Immature natural killer cell (primary cell): ENCODE data around the gene AGBL1. TPM values are rescaled to one million over a fixed set of nuclear protein-coding genes. Genes with fewer than 3 reads are reported as not detected.

ENCODE experiments used
- DNase-seq, 3 donors: peaks; one replicate each; pipeline ENCODE4 v3.0.0; 2022; ENCODE audit warnings: mixed read lengths in 1 of 3
- H3K27ac Mint-ChIP-seq, 6 donors: one replicate each; pipeline ENCODE4 v1.8.0; 2020; ENCODE audit warnings: mixed read lengths in 6 of 6, mild to moderate bottlenecking in 5 of 6, inconsistent platforms in 4 of 6, moderate library complexity in 3 of 6
- H3K27me3 Mint-ChIP-seq, 3 donors: one replicate each; pipeline ENCODE4 v1.8.0; 2020 to 2021; ENCODE audit warnings: low read depth in 3 of 3, mild to moderate bottlenecking in 3 of 3, mixed read lengths in 3 of 3, moderate library complexity in 3 of 3, inconsistent platforms in 1 of 3
- H3K36me3 Mint-ChIP-seq, 3 donors: one replicate each; pipeline ENCODE4 v1.8.0; 2020; ENCODE audit warnings: mixed read lengths in 3 of 3, inconsistent platforms in 2 of 3, mild to moderate bottlenecking in 2 of 3
- H3K4me1 Mint-ChIP-seq, 2 donors: one replicate each; pipeline ENCODE4 v1.8.0; 2020; ENCODE audit warnings: inconsistent platforms in 2 of 2, mild to moderate bottlenecking in 2 of 2, mixed read lengths in 2 of 2, moderate library complexity in 1 of 2
- H3K4me3 Mint-ChIP-seq, 5 donors: one replicate each; pipeline ENCODE4 v1.8.0; 2020; ENCODE audit warnings: mild to moderate bottlenecking in 5 of 5, mixed read lengths in 5 of 5, inconsistent platforms in 3 of 5, moderate library complexity in 3 of 5
- H3K9me3 Mint-ChIP-seq, 6 donors: one replicate each; pipeline ENCODE4 v1.8.0; 2020; ENCODE audit warnings: mild to moderate bottlenecking in 6 of 6, mixed read lengths in 6 of 6, inconsistent platforms in 4 of 6, moderate library complexity in 3 of 6
- polyA plus RNA-seq, 3 donors: library from polyadenylated mRNA; unstranded; fragments of 300-500 nt; fragmentation: Illumina TruSeq; gene quantifications; one replicate each; pipeline ENCODE4 v1.2.3, GENCODE V29; 2021

AGBL1 gene
- polyA plus RNA-seq, 3 donors from 2014 or later, result not detected

DNA sequence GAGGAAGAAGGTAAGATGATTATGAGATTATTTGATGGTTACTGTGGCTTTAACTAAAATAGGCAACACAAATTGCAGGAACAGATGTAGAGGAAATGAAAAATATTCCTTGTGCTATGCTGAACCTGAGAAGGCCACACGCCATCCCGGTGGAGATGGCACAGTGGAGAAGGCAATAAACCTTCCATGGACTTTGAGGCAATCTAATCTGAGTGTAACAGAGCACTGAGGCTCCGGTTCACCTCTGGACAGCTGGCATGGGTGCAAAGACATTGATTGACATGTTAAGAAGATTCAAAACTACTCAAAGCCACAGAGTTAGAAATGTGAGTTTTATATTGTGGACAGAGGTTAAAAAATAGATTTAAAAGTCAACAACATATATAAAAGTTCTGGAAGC is 535.7 kb downstream of the AGBL1 start:
- H3K4me1 Mint-ChIP-seq, result peaks cover 33 to 43% of the 10 kb centered on the region in 2 donors
- peaks cover 0 to 2% (median 0%) of the 10 kb centered on the region in 6 donors for H3K9me3 Mint-ChIP-seq
- H3K27me3 Mint-ChIP-seq, result peaks cover 3 to 11% (median 3%) of the 10 kb centered on the region in 3 donors
- H3K4me3 Mint-ChIP-seq, result peak overlapping the region in 3 of 5 donors; percentile 4 to 35 (median 8)
- H3K27ac Mint-ChIP-seq, result peak overlapping the region in 2 of 6 donors; percentile 16 to 34
- no peak for DNase-seq
- H3K36me3 Mint-ChIP-seq, result peaks cover 0 to 5% (median 0%) of the 10 kb centered on the region in 3 donors

DNA sequence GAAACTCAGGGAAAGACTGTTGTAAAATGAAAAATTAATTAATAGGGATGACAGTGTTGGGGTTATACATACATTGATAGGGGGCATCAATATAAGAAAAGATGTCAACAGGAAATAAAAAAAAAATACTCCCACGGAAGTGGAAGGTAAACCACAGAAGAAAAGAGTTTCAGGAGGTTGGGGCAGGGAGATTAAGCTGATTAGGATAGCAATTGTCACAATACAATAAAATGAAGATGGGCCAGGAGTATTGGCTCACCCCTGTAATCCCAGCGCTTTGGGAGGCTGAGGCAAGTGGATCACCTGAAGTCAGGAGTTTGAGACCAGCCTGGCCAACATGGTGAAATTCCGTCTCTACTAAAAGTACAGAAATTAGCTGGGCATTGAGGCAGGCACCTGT is 536.1 kb downstream of the AGBL1 start:
- Mint-ChIP-seq H3K4me3 (peak overlapping the region in 3 of 5 donors; percentile 4 to 35 (median 8)), H3K36me3 (peaks cover 0 to 5% (median 0%) of the 10 kb centered on the region in 3 donors), H3K27me3 (peaks cover 3 to 12% (median 4%) of the 10 kb centered on the region in 3 donors), H3K4me1 (peaks cover 31 to 41% of the 10 kb centered on the region in 2 donors), H3K27ac (peak overlapping the region in 2 of 6 donors; percentile 17 to 51), H3K9me3 (peaks cover 0 to 2% (median 0%) of the 10 kb centered on the region in 6 donors)
- no peak for DNase-seq

DNA sequence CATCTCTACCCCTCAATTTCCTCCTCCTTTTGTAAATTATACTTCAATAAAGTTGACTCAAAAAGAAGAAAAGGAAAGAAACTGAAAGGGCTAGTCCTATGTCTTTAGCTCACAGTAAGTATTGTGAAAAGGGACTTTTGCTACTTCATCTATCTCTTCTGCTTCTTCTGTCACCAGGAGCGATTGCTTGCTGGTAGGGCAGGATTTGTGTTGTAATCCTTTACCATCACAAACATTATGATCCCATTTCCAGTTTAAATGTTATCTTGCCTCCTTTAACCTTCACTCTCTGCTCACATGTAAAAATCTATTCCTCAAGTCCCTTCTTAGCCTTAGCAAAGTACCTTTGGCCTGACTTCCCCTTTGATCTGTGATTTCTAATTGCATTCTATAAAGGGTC is 537.1 kb downstream of the AGBL1 start:
- H3K27ac Mint-ChIP-seq, result no peak overlapping the region
- peaks cover 0 to 5% (median 0%) of the 10 kb centered on the region in 3 donors for H3K36me3 Mint-ChIP-seq
- H3K4me3 Mint-ChIP-seq, result peak overlapping the region in 1 of 5 donors; percentile 2
- DNase-seq, result no peak
- H3K27me3 Mint-ChIP-seq, result peaks cover 3 to 12% (median 5%) of the 10 kb centered on the region in 3 donors
- H3K4me1 Mint-ChIP-seq, result peaks cover 22 to 31% of the 10 kb centered on the region in 2 donors
- H3K9me3 Mint-ChIP-seq, result peaks cover 0 to 2% (median 0%) of the 10 kb centered on the region in 6 donors

DNA sequence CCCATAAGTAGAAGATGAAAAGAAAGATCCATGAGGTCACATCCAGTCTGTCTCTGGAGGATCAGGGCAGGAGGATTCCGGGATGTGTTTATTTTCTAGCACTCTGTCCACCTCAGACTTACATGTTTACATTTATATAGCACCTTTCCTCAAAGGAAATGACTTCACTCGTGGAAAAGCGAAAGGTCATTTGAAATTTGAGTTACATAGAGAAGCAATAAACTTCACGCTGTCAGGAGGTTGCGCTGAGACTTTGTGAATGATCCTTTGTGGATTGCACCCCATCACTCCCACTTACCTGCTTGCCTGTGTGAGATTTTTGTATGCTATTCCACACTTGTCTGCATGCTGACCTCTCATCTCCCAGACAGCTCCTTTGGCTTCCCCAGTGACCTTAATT is 540.5 kb downstream of the AGBL1 start:
- H3K4me3 Mint-ChIP-seq, result no peak overlapping the region
- no peak overlapping the region for H3K27ac Mint-ChIP-seq
- no peak for DNase-seq
- peaks cover 3 to 8% (median 5%) of the 10 kb centered on the region in 3 donors for H3K27me3 Mint-ChIP-seq
- H3K9me3 Mint-ChIP-seq, result no peaks in the 10 kb centered on the region
- peaks cover 0 to 2% (median 0%) of the 10 kb centered on the region in 3 donors for H3K36me3 Mint-ChIP-seq
- peaks cover 13% of the 10 kb centered on the region in 2 donors for H3K4me1 Mint-ChIP-seq

DNA sequence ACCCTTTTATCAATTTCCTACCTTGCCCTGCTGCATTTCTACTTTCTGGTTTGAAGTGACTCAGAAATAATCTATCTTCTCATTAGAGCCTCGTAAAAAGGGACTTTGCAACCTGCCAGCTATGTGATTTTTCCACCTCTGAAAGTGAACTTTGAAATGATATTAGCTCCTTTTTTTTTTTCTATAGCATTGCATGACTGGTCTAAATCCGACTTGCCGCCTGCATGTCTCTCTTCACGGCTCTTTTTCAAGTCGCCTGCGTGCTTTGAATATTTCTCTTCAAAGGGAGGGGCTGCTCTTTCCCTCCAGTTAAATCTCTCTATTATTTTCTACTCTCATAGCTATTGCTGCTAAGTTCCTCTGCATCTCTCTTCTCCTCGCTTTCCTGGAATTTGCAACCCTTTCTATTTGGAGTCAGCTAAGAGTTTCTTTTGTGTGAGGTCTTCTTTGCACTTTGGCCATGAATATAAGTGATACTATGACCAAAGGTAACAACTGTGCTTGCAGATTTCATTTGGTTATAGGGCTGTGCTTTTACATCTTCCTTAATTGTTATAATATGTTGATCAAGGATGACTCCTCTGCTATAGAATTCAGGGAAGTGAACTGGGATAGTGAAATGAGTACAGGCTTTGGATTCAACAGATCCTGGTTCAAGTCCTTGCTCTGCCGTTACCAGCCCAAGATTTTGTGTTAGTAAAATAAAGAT is 541.1 kb downstream of the AGBL1 start:
- H3K27ac Mint-ChIP-seq, result no peak overlapping the region
- no peaks in the 10 kb centered on the region for H3K36me3 Mint-ChIP-seq

GRCh38 chr15:86623236-86623635 is 543.6 kb downstream of the AGBL1 start:
- Mint-ChIP-seq H3K27ac (no peak overlapping the region), H3K36me3 (no peaks in the 10 kb centered on the region), H3K4me1 (peaks cover 0 to 3% of the 10 kb centered on the region in 2 donors), H3K27me3 (peaks cover 1 to 10% (median 7%) of the 10 kb centered on the region in 3 donors), H3K9me3 (peaks cover 0 to 3% (median 0%) of the 10 kb centered on the region in 6 donors), H3K4me3 (no peak overlapping the region)
- no peak for DNase-seq

More for the DNA sequence above, 541.1 kb downstream of the AGBL1 start:
- H3K9me3 Mint-ChIP-seq, result no peaks in the 10 kb centered on the region
- H3K4me1 Mint-ChIP-seq, result peaks cover 7% of the 10 kb centered on the region in 2 donors
- H3K4me3 Mint-ChIP-seq, result no peak overlapping the region
- H3K27me3 Mint-ChIP-seq, result peaks cover 1 to 8% (median 3%) of the 10 kb centered on the region in 3 donors
- no peak for DNase-seq

DNA sequence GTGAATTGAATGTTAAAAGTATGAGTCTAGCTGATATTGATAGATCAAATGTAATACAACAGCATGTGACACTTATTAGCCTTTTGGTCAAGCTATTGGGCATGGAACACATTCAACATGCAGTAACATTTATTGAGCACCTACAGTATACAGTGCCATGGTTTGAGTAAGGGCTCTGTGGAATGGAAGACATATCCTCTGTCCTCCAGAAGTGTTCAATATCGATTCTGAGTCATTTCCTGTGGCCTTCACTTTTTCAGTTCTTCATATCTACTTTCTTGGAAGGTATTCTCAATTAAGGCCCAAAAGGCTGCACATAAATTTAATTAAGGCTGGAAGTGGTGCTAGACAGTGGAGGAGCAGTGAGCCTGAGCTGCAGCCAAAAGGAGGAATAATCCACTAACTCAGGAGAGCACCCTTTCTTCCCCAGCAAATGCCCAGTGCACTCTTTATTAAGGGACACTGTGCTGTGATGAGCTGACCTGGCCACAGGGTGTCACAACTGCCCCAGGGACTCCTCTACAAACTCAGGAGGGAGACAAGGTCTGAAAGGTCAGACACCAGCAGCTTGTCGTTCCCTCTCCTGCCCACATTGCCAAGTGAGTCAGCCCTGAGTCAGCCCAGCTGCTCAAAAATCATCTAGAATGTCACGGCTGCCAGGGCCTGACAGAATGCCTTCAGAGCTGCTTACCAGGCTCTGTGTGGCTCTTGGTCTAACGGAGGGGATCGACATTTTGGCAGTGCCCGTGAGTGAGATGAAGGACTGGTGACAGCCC is 544.8 kb downstream of the AGBL1 start:
- DNase-seq, result peak; percentile 8 to 70 (median 42)
- H3K4me1 Mint-ChIP-seq, result peaks cover 0 to 3% of the 10 kb centered on the region in 2 donors
- no peak overlapping the region for H3K4me3 Mint-ChIP-seq
- no peak overlapping the region for H3K27ac Mint-ChIP-seq
- no peaks in the 10 kb centered on the region for H3K36me3 Mint-ChIP-seq
- peaks cover 1 to 10% (median 6%) of the 10 kb centered on the region in 3 donors for H3K27me3 Mint-ChIP-seq
- H3K9me3 Mint-ChIP-seq, result peaks cover 0 to 3% (median 0%) of the 10 kb centered on the region in 6 donors

GRCh38 chr15:86629409-86630356 is 550.0 kb downstream of the AGBL1 start:
- peaks cover 2 to 3% (median 3%) of the 10 kb centered on the region in 3 donors for H3K27me3 Mint-ChIP-seq
- H3K4me3 Mint-ChIP-seq, result no peak overlapping the region
- peaks cover 0 to 7% (median 0%) of the 10 kb centered on the region in 6 donors for H3K9me3 Mint-ChIP-seq
- no peak overlapping the region for H3K27ac Mint-ChIP-seq
- no peaks in the 10 kb centered on the region for H3K36me3 Mint-ChIP-seq
- no peak for DNase-seq
- H3K4me1 Mint-ChIP-seq, result no peaks in the 10 kb centered on the region

DNA sequence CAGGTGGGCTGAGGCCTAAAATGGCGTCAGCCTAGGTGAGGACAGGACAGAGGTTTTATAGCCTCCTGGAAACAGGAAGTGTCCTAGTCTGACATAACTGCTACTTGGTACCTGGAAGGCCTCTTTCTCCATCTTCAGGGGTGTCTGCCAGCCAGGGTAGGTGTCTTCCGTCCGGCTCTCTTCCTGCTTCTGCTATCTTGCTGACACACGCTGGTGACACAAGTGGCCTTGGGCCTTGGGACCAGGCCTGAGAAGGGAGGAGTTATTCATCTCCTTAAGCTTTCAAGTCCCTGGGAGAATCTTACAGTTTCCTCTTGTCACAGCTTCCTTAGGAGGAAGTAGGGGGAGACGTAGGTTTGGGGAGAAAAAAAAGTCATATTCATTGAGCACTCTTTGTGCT is 551.3 kb downstream of the AGBL1 start:
- DNase-seq, result no peak
- Mint-ChIP-seq H3K4me1 (no peaks in the 10 kb centered on the region), H3K27ac (no peak overlapping the region), H3K36me3 (no peaks in the 10 kb centered on the region), H3K27me3 (peaks cover 3 to 6% (median 4%) of the 10 kb centered on the region in 3 donors), H3K9me3 (peaks cover 0 to 7% (median 0%) of the 10 kb centered on the region in 6 donors), H3K4me3 (no peak overlapping the region)

DNA sequence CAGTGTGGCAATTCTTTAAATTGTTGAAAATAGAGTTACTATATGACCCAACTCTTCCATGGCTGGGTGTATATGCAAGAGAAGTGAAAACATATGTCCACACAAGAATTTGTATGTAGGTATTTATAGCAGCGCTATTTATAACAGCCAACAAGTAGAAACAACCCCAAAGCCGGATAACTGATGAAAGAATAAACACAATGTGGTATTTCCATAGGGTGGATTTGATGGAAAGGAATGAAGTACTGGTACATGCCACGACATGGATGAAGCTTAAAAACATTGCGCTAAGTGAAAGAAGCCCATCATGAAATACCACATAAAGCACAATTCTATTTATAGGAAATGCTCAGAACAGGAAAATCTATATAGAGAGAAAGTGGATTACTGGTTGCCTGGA is 554.5 kb downstream of the AGBL1 start:
- Mint-ChIP-seq H3K27ac (no peak overlapping the region), H3K4me1 (no peaks in the 10 kb centered on the region), H3K36me3 (no peaks in the 10 kb centered on the region), H3K27me3 (peaks cover 0 to 10% (median 6%) of the 10 kb centered on the region in 3 donors), H3K9me3 (peaks cover 0 to 6% (median 0%) of the 10 kb centered on the region in 6 donors), H3K4me3 (no peak overlapping the region)
- DNase-seq, result no peak

DNA sequence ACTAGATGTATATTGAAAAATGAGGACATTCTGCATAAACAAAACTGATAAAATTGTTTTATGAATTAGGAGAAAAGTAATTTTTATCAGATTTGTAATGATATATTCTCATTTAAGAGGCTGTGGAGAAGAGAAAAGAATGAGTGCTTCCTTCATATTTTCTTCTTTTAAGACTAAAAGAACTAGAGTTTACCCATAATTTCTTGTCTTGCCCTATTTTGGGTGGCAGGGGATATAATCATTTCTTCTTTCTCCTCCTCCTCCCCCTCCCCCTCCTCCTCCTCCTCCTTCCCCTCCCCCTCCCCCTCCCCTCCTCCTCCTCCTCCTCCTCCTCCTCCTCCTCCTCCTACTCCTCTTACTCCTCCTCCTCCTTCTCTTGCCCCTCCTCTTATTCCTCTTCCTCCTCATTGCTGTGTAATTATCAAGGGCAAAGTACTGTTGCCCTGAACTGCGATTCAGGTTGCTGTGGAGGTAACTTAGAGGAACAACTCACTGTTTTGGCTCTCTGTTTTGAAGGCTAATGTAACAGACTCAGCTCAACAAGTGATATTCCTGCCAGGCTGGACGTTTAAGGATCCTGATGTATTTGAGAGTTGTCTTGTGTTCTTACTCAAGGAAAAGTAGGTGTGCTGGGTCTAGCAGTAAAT is 555.4 kb downstream of the AGBL1 start:
- Mint-ChIP-seq H3K4me3 (no peak overlapping the region), H3K27ac (no peak overlapping the region), H3K4me1 (no peaks in the 10 kb centered on the region), H3K9me3 (peaks cover 0 to 6% (median 0%) of the 10 kb centered on the region in 6 donors), H3K27me3 (peaks cover 0 to 10% (median 5%) of the 10 kb centered on the region in 3 donors), H3K36me3 (no peaks in the 10 kb centered on the region)
- DNase-seq, result no peak

- Mint-ChIP-seq H3K4me1 (no peaks in the 10 kb centered on the region), H3K27ac (no peak overlapping the region), H3K9me3 (no peaks in the 10 kb centered on the region), H3K27me3 (peaks cover 2 to 4% (median 4%) of the 10 kb centered on the region in 3 donors), H3K36me3 (no peaks in the 10 kb centered on the region), H3K4me3 (no peak overlapping the region)
- no peak for DNase-seq
These were observed 564.7 kb downstream of the AGBL1 start for GRCh38 chr15:86644339-86644738.
